Measurements from ENCODE around the gene SMU1. TPM values are rescaled to one million over a fixed set of nuclear protein-coding genes. Genes with fewer than 3 reads are reported as not detected.

The SMU1 gene
- total RNA-seq, 1 experiment from 2014 or later: 30.5 TPM

DNA sequence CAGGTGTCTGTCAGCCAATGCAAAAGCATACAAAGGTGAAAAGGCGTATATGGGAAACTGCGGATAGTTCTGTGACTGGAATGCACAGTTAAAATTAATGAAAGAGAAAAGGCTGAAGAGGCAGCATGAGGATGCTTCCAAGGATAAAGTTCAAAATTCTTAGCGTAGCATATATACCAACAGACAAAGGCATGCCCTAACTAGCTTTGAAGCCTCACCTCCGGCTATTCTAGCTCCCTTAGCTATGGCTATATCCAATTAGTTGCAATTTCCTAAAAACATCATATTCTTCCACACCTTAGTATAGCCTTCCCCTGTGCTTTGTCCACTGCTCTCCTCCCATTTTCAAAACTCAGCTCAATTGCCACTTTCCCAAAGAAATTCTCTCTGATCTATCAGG is 52.8 kb downstream of the SMU1 start:
- H3K27ac ChIP-seq (ENCODE audit: low read depth, low read length): peak overlapping the region; percentile 94
- H3K27me3 ChIP-seq (ENCODE audit: insufficient read depth, low read length): no peaks in the 10 kb centered on the region
- no TSS peak for BruUV-seq (replicated peaks)
- peaks cover 28% of the 10 kb centered on the region for H4K20me1 ChIP-seq (ENCODE audit: insufficient read depth)
- H3K36me3 ChIP-seq (ENCODE audit: control insufficient read depth in 1 of 2, insufficient read depth in 2 of 2, low read length in 2 of 2): peaks cover 27 to 31% of the 10 kb centered on the region in 2 experiments; a peak in 3 of 4 replicates
- no peak for DNase-seq (ENCODE audit: low read depth, low spot score)
- H3K9me3 ChIP-seq (ENCODE audit: control insufficient read depth in 1 of 2, insufficient read depth in 1 of 2, low read depth in 1 of 2, low read length in 2 of 2): no peaks in the 10 kb centered on the region
- POLR2A ChIA-PET: interaction anchor here (0.7 to 3.8 kb wide), 4 partner anchors 10 to 1426 kb away, joined by 3 to 58 read pairs (median 4); no protein-coding TSS in a partner anchor
- RAD21 ChIA-PET (ENCODE audit: low non-redundant PET in 1 of 2, low total read pairs in 2 of 2, uncharacterized antibody in 2 of 2, unreplicated experiment in 2 of 2): no interaction called here
- H3K4me1 ChIP-seq (ENCODE audit: control insufficient read depth in 1 of 2, insufficient read depth in 2 of 2, low read length in 2 of 2): peaks cover 9 to 24% of the 10 kb centered on the region in 2 experiments
- intact Hi-C loops (cut with micrococcal nuclease): no loop called here
- H3K9me2 ChIP-seq (ENCODE audit: insufficient read depth): no peaks in the 10 kb centered on the region
- H3K79me2 ChIP-seq (ENCODE audit: insufficient read depth, low read length): peaks cover 97% of the 10 kb centered on the region
- CTCF ChIA-PET: no interaction called here
- H3K4me2 ChIP-seq (ENCODE audit: low read length): peak overlapping the region; percentile 94
- ATAC-seq: no peak
- H3K9ac ChIP-seq (ENCODE audit: low read length): peak overlapping the region; percentile 98
- H3K4me3 ChIP-seq (replicated peaks in 1 of 2; ENCODE audit: low read depth in 1 of 2, low read length in 2 of 2): peak overlapping the region; percentile 93 to 95
- no peak for TF ChIP-seq TCF7L2 (IDR thresholded peaks at IDR 0.05; ENCODE audit: borderline replicate concordance, extremely low read depth, insufficient read depth, insufficient read length)
- no peak for TF ChIP-seq POLR2AphosphoS5 (IDR thresholded peaks at IDR 0.05; ENCODE audit: low read depth, low read length)
- TF ChIP-seq, protein P1, sequence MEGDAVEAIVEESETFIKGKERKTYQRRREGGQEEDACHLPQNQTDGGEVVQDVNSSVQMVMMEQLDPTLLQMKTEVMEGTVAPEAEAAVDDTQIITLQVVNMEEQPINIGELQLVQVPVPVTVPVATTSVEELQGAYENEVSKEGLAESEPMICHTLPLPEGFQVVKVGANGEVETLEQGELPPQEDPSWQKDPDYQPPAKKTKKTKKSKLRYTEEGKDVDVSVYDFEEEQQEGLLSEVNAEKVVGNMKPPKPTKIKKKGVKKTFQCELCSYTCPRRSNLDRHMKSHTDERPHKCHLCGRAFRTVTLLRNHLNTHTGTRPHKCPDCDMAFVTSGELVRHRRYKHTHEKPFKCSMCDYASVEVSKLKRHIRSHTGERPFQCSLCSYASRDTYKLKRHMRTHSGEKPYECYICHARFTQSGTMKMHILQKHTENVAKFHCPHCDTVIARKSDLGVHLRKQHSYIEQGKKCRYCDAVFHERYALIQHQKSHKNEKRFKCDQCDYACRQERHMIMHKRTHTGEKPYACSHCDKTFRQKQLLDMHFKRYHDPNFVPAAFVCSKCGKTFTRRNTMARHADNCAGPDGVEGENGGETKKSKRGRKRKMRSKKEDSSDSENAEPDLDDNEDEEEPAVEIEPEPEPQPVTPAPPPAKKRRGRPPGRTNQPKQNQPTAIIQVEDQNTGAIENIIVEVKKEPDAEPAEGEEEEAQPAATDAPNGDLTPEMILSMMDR (IDR thresholded peaks at IDR 0.05 in 2 of 3, conservative IDR thresholded peaks at IDR 0.05 in 1 of 3; ENCODE audit: borderline replicate concordance in 1 of 3, insufficient read depth in 1 of 3, low read depth in 2 of 3, low read length in 2 of 3): no peak
- no peak for TF ChIP-seq ELF1 (IDR thresholded peaks at IDR 0.05; ENCODE audit: borderline replicate concordance, low read depth)
- TF ChIP-seq ZNF274 (IDR thresholded peaks at IDR 0.05; ENCODE audit: low read depth, low read length): no peak
- no peak for TF ChIP-seq SIN3A (IDR thresholded peaks at IDR 0.05; ENCODE audit: low read depth)
- no peak for TF ChIP-seq FOSL1 (IDR thresholded peaks at IDR 0.05; ENCODE audit: low read depth)
- TF ChIP-seq EZH2phosphoT487 (IDR thresholded peaks at IDR 0.05; ENCODE audit: borderline replicate concordance): no peak
- no peak overlapping the region for H2AFZ ChIP-seq (ENCODE audit: low read depth, low read length, poor library complexity, severe bottlenecking)

Data from HCT116 (cell line).